Loucy (cell line): ENCODE data around the gene SPOCK2.

Experiments
- H2AFZ ChIP-seq: fragments of 200-600 bp; sonication (generic); 2 replicates; pipeline ENCODE4 v1.6.0; 2016; ENCODE audit warnings: antibody characterized with exemption, mild to moderate bottlenecking, low read length, moderate library complexity
- H3F3A ChIP-seq: fragments of 200-600 bp; 2 replicates; pipeline ENCODE4 v1.6.0; 2016; ENCODE audit warnings: antibody characterized with exemption, low read depth, mild to moderate bottlenecking
- H3K27me3 ChIP-seq: fragments of 200-600 bp; sonication (generic); 2 replicates; pipeline ENCODE4 v1.6.1; 2014; ENCODE audit warnings: low read length, mild to moderate bottlenecking; ENCODE audit not compliant: insufficient read depth, poor library complexity, severe bottlenecking
- H3K36me3 ChIP-seq: fragments of 200-600 bp; sonication (generic); 2 replicates; pipeline ENCODE4 v1.6.1; 2016; ENCODE audit warnings: low read length; ENCODE audit not compliant: insufficient read depth
- H3K4me1 ChIP-seq: fragments of 200-600 bp; sonication (generic); 2 replicates; pipeline ENCODE4 v1.5.1; 2014; ENCODE audit warnings: low read length, mild to moderate bottlenecking; ENCODE audit not compliant: insufficient read depth, poor library complexity, severe bottlenecking
- H3K4me2 ChIP-seq: fragments of 200-600 bp; sonication (generic); 2 replicates; pipeline ENCODE4 v1.6.0; 2014; ENCODE audit warnings: antibody characterized with exemption, low read length, low read depth, mild to moderate bottlenecking; ENCODE audit not compliant: poor library complexity, severe bottlenecking
- H3K4me3 ChIP-seq: fragments of 200-600 bp; sonication (generic); 2 replicates; pipeline ENCODE4 v1.5.1; 2014; ENCODE audit warnings: low read length, mild to moderate bottlenecking, mixed read lengths; ENCODE audit not compliant: poor library complexity, severe bottlenecking
- H3K79me2 ChIP-seq: fragments of 200-600 bp; sonication (generic); 2 replicates; pipeline ENCODE4 v1.6.1; 2014; ENCODE audit warnings: low read length; ENCODE audit not compliant: insufficient read depth
- H3K9ac ChIP-seq: fragments of 200-600 bp; sonication (generic); 2 replicates; pipeline ENCODE4 v1.6.0; 2014; ENCODE audit warnings: mild to moderate bottlenecking, low read depth, low read length, moderate library complexity; ENCODE audit not compliant: poor library complexity, severe bottlenecking
- H3K9me2 ChIP-seq: fragments of 200-600 bp; sonication (generic); replicated peaks from 2 replicates; pipeline ENCODE4 v1.6.1; 2016; ENCODE audit warnings: low read depth, low read length, mixed read lengths
- H3K9me3 ChIP-seq: fragments of 200-600 bp; sonication (generic); 2 replicates; pipeline ENCODE4 v1.6.1; 2014; ENCODE audit warnings: mild to moderate bottlenecking, antibody characterized with exemption, low read length, low read depth; ENCODE audit not compliant: insufficient read depth
- H4K20me1 ChIP-seq: fragments of 200-600 bp; sonication (generic); 2 replicates; pipeline ENCODE4 v1.6.0; 2014; ENCODE audit warnings: antibody characterized with exemption, low read length, mild to moderate bottlenecking; ENCODE audit not compliant: insufficient read depth, poor library complexity, severe bottlenecking
- EZH2phosphoT487 ChIP-seq: fragments of 200-600 bp; IDR thresholded peaks from 2 replicates; pipeline ENCODE4 v1.6.1; 2018; ENCODE audit warnings: antibody characterized with exemption, mild to moderate bottlenecking, moderate library complexity, borderline replicate concordance
- TF ChIP-seq, protein P1 (sequence below): fragments of 200-600 bp; sonication (generic); conservative IDR thresholded peaks from 2 replicates; pipeline ENCODE4 v1.5.1; 2014; ENCODE audit warnings: mild to moderate bottlenecking, antibody characterized with exemption, low read length

SPOCK2 gene

DNA sequence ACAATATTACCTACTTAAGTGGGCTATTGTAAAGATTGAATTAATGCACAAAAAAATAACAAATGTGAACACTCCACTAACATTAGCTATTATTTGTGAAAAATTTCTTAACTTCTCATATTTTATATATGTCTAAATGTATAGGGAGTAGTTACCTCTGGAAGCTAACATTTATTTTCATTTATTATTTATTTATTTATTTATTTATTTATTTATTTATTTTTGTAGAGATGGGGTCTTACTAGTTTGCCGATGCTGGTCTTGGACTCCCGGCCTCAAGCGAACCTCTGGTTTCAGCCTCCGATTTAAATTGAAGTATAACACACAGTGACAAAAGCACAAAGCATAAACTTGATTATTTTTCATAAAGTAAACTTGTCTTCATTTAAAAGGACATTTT is 5.1 kb upstream of the SPOCK2 start:
- Histone ChIP-seq H3K27me3 (no peaks in the 10 kb centered on the region), H3K9me2 (no peaks in the 10 kb centered on the region), H3K79me2 (no peaks in the 10 kb centered on the region), H3K4me2 (no peak overlapping the region), H3K9ac (no peak overlapping the region), H3K36me3 (peaks cover 30% of the 10 kb centered on the region), H3F3A (no peaks in the 10 kb centered on the region; the same call in 1 of the 2 replicates), H3K9me3 (no peaks in the 10 kb centered on the region), H4K20me1 (no peaks in the 10 kb centered on the region), H3K4me1 (peaks cover 3% of the 10 kb centered on the region), H2AFZ (no peak overlapping the region), H3K4me3 (no peak overlapping the region)
- no peak for TF ChIP-seq EZH2phosphoT487
- TF ChIP-seq, protein P1, sequence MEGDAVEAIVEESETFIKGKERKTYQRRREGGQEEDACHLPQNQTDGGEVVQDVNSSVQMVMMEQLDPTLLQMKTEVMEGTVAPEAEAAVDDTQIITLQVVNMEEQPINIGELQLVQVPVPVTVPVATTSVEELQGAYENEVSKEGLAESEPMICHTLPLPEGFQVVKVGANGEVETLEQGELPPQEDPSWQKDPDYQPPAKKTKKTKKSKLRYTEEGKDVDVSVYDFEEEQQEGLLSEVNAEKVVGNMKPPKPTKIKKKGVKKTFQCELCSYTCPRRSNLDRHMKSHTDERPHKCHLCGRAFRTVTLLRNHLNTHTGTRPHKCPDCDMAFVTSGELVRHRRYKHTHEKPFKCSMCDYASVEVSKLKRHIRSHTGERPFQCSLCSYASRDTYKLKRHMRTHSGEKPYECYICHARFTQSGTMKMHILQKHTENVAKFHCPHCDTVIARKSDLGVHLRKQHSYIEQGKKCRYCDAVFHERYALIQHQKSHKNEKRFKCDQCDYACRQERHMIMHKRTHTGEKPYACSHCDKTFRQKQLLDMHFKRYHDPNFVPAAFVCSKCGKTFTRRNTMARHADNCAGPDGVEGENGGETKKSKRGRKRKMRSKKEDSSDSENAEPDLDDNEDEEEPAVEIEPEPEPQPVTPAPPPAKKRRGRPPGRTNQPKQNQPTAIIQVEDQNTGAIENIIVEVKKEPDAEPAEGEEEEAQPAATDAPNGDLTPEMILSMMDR: no peak

DNA sequence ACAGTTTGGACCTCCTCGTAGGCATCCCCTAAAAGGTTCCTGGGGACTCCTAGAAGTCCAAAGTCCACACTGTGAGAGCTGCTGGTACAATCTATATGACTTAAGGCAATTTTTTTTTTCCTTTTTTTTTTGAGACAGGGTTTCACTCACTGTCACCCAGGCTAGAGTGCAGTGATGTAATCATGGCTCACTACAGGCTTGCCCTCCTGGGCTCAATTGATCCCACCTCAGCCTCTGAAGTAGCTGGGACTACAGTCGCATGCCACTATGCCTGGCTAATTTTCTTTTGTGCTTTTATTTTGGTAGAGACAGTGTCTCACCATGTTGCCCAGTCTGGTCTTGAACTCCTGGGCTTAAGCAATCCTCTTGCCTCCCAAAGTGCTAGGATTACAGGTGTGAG is 4.6 kb upstream of the SPOCK2 start:
- Histone ChIP-seq H3K4me1 (peaks cover 3% of the 10 kb centered on the region), H3K4me3 (no peak overlapping the region), H3K9me2 (no peaks in the 10 kb centered on the region), H3K27me3 (no peaks in the 10 kb centered on the region), H3K9me3 (no peaks in the 10 kb centered on the region), H3K79me2 (no peaks in the 10 kb centered on the region), H3K36me3 (peaks cover 30% of the 10 kb centered on the region), H3K9ac (no peak overlapping the region), H3F3A (no peaks in the 10 kb centered on the region; the same call in 1 of the 2 replicates), H3K4me2 (no peak overlapping the region), H2AFZ (no peak overlapping the region), H4K20me1 (no peaks in the 10 kb centered on the region)
- TF ChIP-seq EZH2phosphoT487: no peak
- TF ChIP-seq, protein P1: no peak

DNA sequence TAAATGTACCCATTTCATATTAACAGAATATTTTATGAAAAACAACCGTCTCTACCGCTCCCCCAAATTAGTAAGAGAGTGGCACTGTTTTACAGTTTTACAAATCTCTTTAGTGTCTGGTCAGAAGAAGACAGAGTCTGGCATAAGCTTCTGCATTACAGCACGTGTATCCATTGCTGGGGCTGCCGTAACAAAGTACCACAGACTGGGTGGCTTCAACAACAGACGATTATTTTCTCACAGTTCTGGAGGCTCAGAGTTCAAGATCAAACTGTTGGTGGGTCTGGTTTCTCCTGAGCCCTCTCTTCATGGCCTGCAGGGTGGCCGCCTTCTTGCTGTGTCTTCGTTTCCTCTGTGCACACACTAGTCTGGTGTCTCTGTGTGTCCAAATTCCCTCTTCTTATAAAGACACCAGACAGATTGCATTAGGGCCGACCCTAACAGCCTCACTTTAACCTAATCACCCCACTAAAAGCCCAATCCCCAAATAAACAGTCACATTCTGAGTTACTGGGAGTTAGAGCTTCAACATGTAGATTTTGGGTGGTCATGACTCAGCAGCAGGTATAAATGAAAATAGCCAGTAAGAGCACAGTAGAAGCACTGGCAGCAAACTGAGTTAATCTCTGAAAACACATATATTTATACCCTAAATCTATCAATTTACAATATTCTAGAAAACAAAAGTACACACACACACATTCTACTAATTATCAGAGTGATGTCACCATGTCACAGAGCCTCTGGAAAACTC is 4.0 kb upstream of the SPOCK2 start:
- no peak for TF ChIP-seq EZH2phosphoT487
- no peak overlapping the region for H3K4me3 ChIP-seq
- no peak overlapping the region for H3K4me2 ChIP-seq
- no peaks in the 10 kb centered on the region; the same call in 1 of the 2 replicates for H3F3A ChIP-seq
- H2AFZ ChIP-seq: no peak overlapping the region
- H3K4me1 ChIP-seq: peaks cover 3% of the 10 kb centered on the region
- H3K36me3 ChIP-seq: peaks cover 30% of the 10 kb centered on the region
- no peak overlapping the region for H3K9ac ChIP-seq
- no peaks in the 10 kb centered on the region for H3K79me2 ChIP-seq
- no peaks in the 10 kb centered on the region for H4K20me1 ChIP-seq
- H3K27me3 ChIP-seq: no peaks in the 10 kb centered on the region
- no peaks in the 10 kb centered on the region for H3K9me3 ChIP-seq
- no peaks in the 10 kb centered on the region for H3K9me2 ChIP-seq

DNA sequence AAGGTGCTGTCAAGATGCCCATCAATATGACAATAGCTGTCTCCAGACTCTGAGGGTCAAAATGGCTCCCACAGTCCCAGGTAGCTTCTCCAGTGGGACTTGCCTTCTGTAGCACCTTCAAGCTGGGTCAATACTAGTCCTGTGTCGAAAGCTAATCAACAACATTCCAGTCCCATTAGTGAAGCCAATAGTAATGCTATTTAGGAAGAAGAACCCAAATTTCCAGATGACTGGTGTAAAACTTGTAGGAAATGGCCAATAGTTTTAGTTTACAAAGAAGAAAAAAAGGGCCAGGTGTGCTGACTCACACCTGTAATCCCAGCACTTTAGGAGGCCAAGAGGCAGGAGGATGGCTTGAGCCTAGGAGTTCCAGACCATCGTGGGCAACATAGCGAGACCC is 2.0 kb upstream of the SPOCK2 start:
- Histone ChIP-seq H3K4me2 (no peak overlapping the region), H2AFZ (no peak overlapping the region), H3K4me1 (peaks cover 5% of the 10 kb centered on the region), H3K9me3 (no peaks in the 10 kb centered on the region), H3K9me2 (no peaks in the 10 kb centered on the region), H3K4me3 (no peak overlapping the region), H3F3A (no peaks in the 10 kb centered on the region), H3K9ac (no peak overlapping the region), H4K20me1 (no peaks in the 10 kb centered on the region), H3K27me3 (no peaks in the 10 kb centered on the region), H3K79me2 (no peaks in the 10 kb centered on the region), H3K36me3 (peaks cover 12% of the 10 kb centered on the region; the same call in 1 of the 2 replicates)
- TF ChIP-seq, protein P1: no peak
- no peak for TF ChIP-seq EZH2phosphoT487
